Left ventricle myocardium inferior (tissue), 1 donor: ENCODE measurements around the gene KDM7A. TPM values are rescaled to one million over a fixed set of nuclear protein-coding genes. Genes with fewer than 3 reads are reported as not detected.

ENCODE experiments used
- DNase-seq: peaks from one replicate; pipeline ENCODE4 v3.0.0-alpha.2; 2020
- H3K27ac ChIP-seq: fragments of 200-600 bp; replicated peaks from 2 replicates; pipeline ENCODE4 v1.8.0; 2021
- H3K27me3 ChIP-seq: fragments of 200-600 bp; 2 replicates; pipeline ENCODE4 v1.8.0; 2021; ENCODE audit warnings: low read depth
- H3K36me3 ChIP-seq: fragments of 200-600 bp; 2 replicates; pipeline ENCODE4 v1.8.0; 2021
- H3K4me1 ChIP-seq: fragments of 200-600 bp; 2 replicates; pipeline ENCODE4 v1.8.0; 2021
- H3K4me3 ChIP-seq: fragments of 200-600 bp; 2 replicates; pipeline ENCODE4 v1.8.0; 2021; ENCODE audit warnings: mild to moderate bottlenecking, moderate library complexity
- H3K9me3 ChIP-seq: fragments of 200-600 bp; replicated peaks from 2 replicates; pipeline ENCODE4 v1.8.0; 2021
- CTCF ChIP-seq: fragments of 200-600 bp; IDR thresholded peaks from 2 replicates; pipeline ENCODE4 v1.8.0; 2021; ENCODE audit warnings: antibody characterized with exemption, mild to moderate bottlenecking, borderline replicate concordance
- intact Hi-C: fragments of 100-400 bp; cut with micrococcal nuclease; formaldehyde crosslinking; loops from one replicate; pipeline ENCODE4 v1.11.0; 2022
- total RNA-seq: library from RNA; stranded (reverse); fragmentation: NEBNext Ultra II Directional; extraction: Animal tissue kit (Norgen Biotek cat#: 25700); gene quantifications from one replicate; pipeline ENCODE4 v1.2.1, GENCODE V29; 2021
- donor health status: DM: no; HTN: yes; CAD: no; lungs with severe emphysema.

KDM7A gene
- total RNA-seq, 1 donor from 2014 or later = 8.2 TPM

GRCh38 chr7:140062118-140062527 lies 114.7 kb downstream of the KDM7A start:
- H3K27me3 ChIP-seq = no peaks in the 10 kb centered on the region
- peaks cover 15% of the 10 kb centered on the region for H3K9me3 ChIP-seq
- TF ChIP-seq CTCF = no peak
- peak; percentile 23 for DNase-seq
- H3K4me1 ChIP-seq = peaks cover 52% of the 10 kb centered on the region
- peak overlapping the region; percentile 85 for H3K4me3 ChIP-seq
- intact Hi-C loops = no loop called here
- peak overlapping the region; percentile 94 for H3K27ac ChIP-seq
- peaks cover 9% of the 10 kb centered on the region for H3K36me3 ChIP-seq

DNA sequence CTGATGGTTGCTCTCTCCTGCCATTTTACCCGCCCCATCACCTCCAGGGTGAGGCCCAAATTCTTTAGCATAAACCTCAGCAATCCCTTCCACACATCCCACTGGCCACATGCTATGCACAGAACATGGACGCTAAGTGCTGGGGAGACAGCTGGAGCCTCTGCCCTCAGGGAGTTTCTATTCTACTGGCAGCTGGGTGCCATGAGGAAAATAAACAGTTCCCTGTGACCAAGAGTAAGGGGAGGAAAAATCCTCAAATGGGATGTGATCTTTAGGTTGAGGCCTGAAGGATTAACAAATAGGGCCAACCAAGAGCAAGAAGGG lies 115.2 kb downstream of the KDM7A start:
- no peak for DNase-seq
- Histone ChIP-seq H3K9me3 (peaks cover 10% of the 10 kb centered on the region), H3K4me1 (peaks cover 52% of the 10 kb centered on the region), H3K27me3 (no peaks in the 10 kb centered on the region), H3K36me3 (peaks cover 14% of the 10 kb centered on the region), H3K27ac (peak overlapping the region; percentile 94), H3K4me3 (peak overlapping the region; percentile 85)
- TF ChIP-seq CTCF = no peak
- intact Hi-C loops = no loop called here

- intact Hi-C loops = no loop called here
- H3K4me3 ChIP-seq = peak overlapping the region; percentile 85
- H3K9me3 ChIP-seq = peaks cover 4% of the 10 kb centered on the region
- H3K27ac ChIP-seq = peak overlapping the region; percentile 94
- peak; percentile 69 for DNase-seq
- no peak for TF ChIP-seq CTCF
- H3K27me3 ChIP-seq = no peaks in the 10 kb centered on the region
- H3K36me3 ChIP-seq = peaks cover 14% of the 10 kb centered on the region
- peaks cover 53% of the 10 kb centered on the region for H3K4me1 ChIP-seq
Observed at GRCh38 chr7:140060788-140061606, 115.8 kb downstream of the KDM7A start.

DNA sequence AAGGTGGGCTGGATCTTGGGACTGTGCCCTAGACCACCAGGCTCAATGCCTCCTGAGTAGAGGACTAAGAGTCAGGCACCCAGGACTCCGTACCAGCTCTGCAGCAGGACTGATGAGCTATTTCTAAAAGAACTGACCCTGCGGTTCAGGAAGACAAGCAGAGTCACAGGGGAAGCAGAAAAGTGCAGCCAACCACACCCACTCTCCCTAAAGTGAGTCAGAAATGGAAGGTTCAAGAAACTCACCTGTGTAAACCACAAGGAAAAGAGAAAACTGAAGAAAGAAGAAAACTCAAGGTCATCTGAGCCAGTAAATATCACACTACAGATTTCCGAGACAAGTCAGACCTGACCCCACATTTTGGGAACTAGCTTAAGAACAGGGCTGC lies 116.5 kb downstream of the KDM7A start:
- intact Hi-C loops = no loop called here
- no peaks in the 10 kb centered on the region for H3K9me3 ChIP-seq
- no peak for DNase-seq
- peak overlapping the region; percentile 94 for H3K27ac ChIP-seq
- H3K27me3 ChIP-seq = no peaks in the 10 kb centered on the region
- H3K4me3 ChIP-seq = peak overlapping the region; percentile 85
- H3K36me3 ChIP-seq = peaks cover 21% of the 10 kb centered on the region
- TF ChIP-seq CTCF = no peak
- H3K4me1 ChIP-seq = peaks cover 58% of the 10 kb centered on the region

GRCh38 chr7:140059273-140060242 lies 117.2 kb downstream of the KDM7A start:
- intact Hi-C loops = no loop called here
- peak overlapping the region; percentile 94 for H3K27ac ChIP-seq
- peak overlapping the region; percentile 17 for H3K4me3 ChIP-seq
- no peaks in the 10 kb centered on the region for H3K27me3 ChIP-seq
- peaks cover 58% of the 10 kb centered on the region for H3K4me1 ChIP-seq
- peak; percentile 42 for DNase-seq
- no peak for TF ChIP-seq CTCF
- peaks cover 22% of the 10 kb centered on the region for H3K36me3 ChIP-seq
- no peaks in the 10 kb centered on the region for H3K9me3 ChIP-seq
